GM18519 (cell line): ENCODE data around the gene PTPRCAP.
"Not testable (repeated sequence)": the region's sequence is repeated elsewhere in the genome, so short reads cannot be mapped to it uniquely, and the experiment has no call there.

Experiments used
- ATAC-seq: cut with Tn5 transposase; IDR thresholded peaks from one replicate; pipeline ENCODE4 v1.9.1; 2021; ENCODE audit warnings: mild to moderate bottlenecking, moderate library complexity; ENCODE audit not compliant: unreplicated experiment, low FRiP score

The PTPRCAP gene

GRCh38 chr11:67428052-67429001 is 9.2 kb downstream of the PTPRCAP start, which contains the start of gene RPS6KB2:
TSS of gene RPS6KB2 (plus strand) at chr11:67428494. CDS start at chr11:67428546, 52 bp downstream.
- ATAC-seq = peak; percentile 59

- ATAC-seq = not testable (repeated sequence)
Measured at GRCh38 chr11:67427364-67427859, 10.1 kb downstream of the PTPRCAP start.

GRCh38 chr11:67423891-67424613 is 13.4 kb downstream of the PTPRCAP start:
- no peak for ATAC-seq

GRCh38 chr11:67423466-67423865 is 14.0 kb downstream of the PTPRCAP start:
- ATAC-seq = no peak

- ATAC-seq = no peak
Measured at GRCh38 chr11:67422891-67423290, 14.6 kb downstream of the PTPRCAP start.

- no peak for ATAC-seq
Measured at GRCh38 chr11:67421430-67422031, 16.0 kb downstream of the PTPRCAP start.

GRCh38 chr11:67420646-67421429 is 16.6 kb downstream of the PTPRCAP start:
- ATAC-seq = no peak

GRCh38 chr11:67420147-67420645 is 17.3 kb downstream of the PTPRCAP start:
- ATAC-seq = no peak

- no peak for ATAC-seq
Measured at GRCh38 chr11:67419325-67420049, 18.0 kb downstream of the PTPRCAP start.

- no peak for ATAC-seq
Measured at GRCh38 chr11:67418476-67419281, 18.8 kb downstream of the PTPRCAP start.

- ATAC-seq = no peak
Measured at GRCh38 chr11:67417425-67417824, 20.1 kb downstream of the PTPRCAP start.

- no peak for ATAC-seq
Measured at GRCh38 chr11:67416416-67417335, 20.8 kb downstream of the PTPRCAP start.

- no peak for ATAC-seq
Measured at GRCh38 chr11:67415501-67416304, 21.8 kb downstream of the PTPRCAP start, which contains the start of gene CARNS1. TSS of gene CARNS1 (plus strand) at chr11:67415678. CDS start at chr11:67416200, 522 bp downstream.

GRCh38 chr11:67413266-67413849 is 24.1 kb downstream of the PTPRCAP start:
- no peak for ATAC-seq

GRCh38 chr11:67412495-67413179 is 24.8 kb downstream of the PTPRCAP start:
- no peak for ATAC-seq
